Thyroid gland (tissue), 4 donors: ENCODE measurements around the gene CEP72. TPM values are rescaled to one million over a fixed set of nuclear protein-coding genes. Genes with fewer than 3 reads are reported as not detected.

Experiments
- DNase-seq, 2 donors: peaks; one replicate each; pipeline ENCODE4 v3.0.0-alpha.2; 2019
- H3K27ac ChIP-seq, 3 donors: fragments of 200-600 bp; sonication (generic); 1 replicate in 2 of 3; 2 replicates in 1 of 3; pipeline ENCODE4 v1.5.1; 2016 to 2019; ENCODE audit warnings: mild to moderate bottlenecking in 1 of 3, moderate library complexity in 1 of 3
- H3K27me3 ChIP-seq: fragments of 200-600 bp; sonication (generic); one replicate; pipeline ENCODE4 v1.5.1; 2019
- H3K36me3 ChIP-seq, 2 donors: fragments of 200-600 bp; sonication (generic); one replicate each; pipeline ENCODE4 v1.5.1; 2016 to 2019
- H3K4me1 ChIP-seq, 2 donors: fragments of 200-600 bp; sonication (generic); one replicate each; pipeline ENCODE4 v1.5.1; 2017 to 2019
- H3K4me3 ChIP-seq, 3 donors: fragments of 200-600 bp; sonication (generic); replicated peaks in 1 of 3; 1 replicate in 2 of 3; 2 replicates in 1 of 3; pipeline ENCODE4 v1.5.1; 2016; ENCODE audit warnings: mild to moderate bottlenecking in 1 of 3
- H3K9me3 ChIP-seq: fragments of 200-600 bp; sonication (generic); one replicate; pipeline ENCODE4 v1.5.1; 2017
- POLR2A ChIP-seq, 2 donors: fragments of 450-650 bp; IDR thresholded peaks; one replicate each; pipeline ENCODE4 v1.6.1; 2017; ENCODE audit warnings: antibody characterized with exemption in 2 of 2, mild to moderate bottlenecking in 2 of 2, moderate library complexity in 1 of 2
- WGBS, 2 donors: methylation state at CpG; one replicate each; pipeline ENCODE4 v1.1.5; 2017; 5-methylcytosine and 5-hydroxymethylcytosine counted together
- intact Hi-C: fragments of 100-400 bp; cut with DNase I; formaldehyde crosslinking; loops from one replicate; pipeline ENCODE4 v1.15.1; 2023
- total RNA-seq, 4 donors: library from RNA; depleted of rRNA; stranded (reverse); fragments of >200 nt; gene quantifications; one replicate each; pipeline ENCODE4 v1.2.3, GENCODE V29; 2016
- TF ChIP-seq, protein P1 (sequence below), 6 experiments: fragments of 200-600 bp in 3 of 6; fragments of 450-650 bp in 3 of 6; sonication (generic) in 3 of 6; IDR thresholded peaks; one replicate each; pipeline ENCODE4 v1.5.1; 2016 to 2019; ENCODE audit warnings: antibody characterized with exemption in 6 of 6, mild to moderate bottlenecking in 2 of 6, inconsistent platforms in 1 of 6, moderate library complexity in 1 of 6

CEP72 gene
- total RNA-seq, 4 donors from 2014 or later, result 3.4 to 7.6 (median 4.6) TPM

- 95 to 96% methylated on average over 42 of the region's 42 CpGs for WGBS, 2 donors
Measured at GRCh38 chr5:637581-638450, 25.7 kb downstream of the CEP72 start.

GRCh38 chr5:638501-639252, 26.5 kb downstream of the CEP72 start:
- H3K9me3 ChIP-seq, result no peaks in the 10 kb centered on the region
- 92% methylated on average over 21 to 27 of the region's 29 CpGs for WGBS, 2 donors
- H3K4me1 ChIP-seq, result no peaks in the 10 kb centered on the region
- H3K27me3 ChIP-seq, result no peaks in the 10 kb centered on the region
- H3K4me3 ChIP-seq, result no peak overlapping the region
- TF ChIP-seq POLR2A (IDR thresholded peaks at IDR 0.05), result no peak
- TF ChIP-seq, protein P1, sequence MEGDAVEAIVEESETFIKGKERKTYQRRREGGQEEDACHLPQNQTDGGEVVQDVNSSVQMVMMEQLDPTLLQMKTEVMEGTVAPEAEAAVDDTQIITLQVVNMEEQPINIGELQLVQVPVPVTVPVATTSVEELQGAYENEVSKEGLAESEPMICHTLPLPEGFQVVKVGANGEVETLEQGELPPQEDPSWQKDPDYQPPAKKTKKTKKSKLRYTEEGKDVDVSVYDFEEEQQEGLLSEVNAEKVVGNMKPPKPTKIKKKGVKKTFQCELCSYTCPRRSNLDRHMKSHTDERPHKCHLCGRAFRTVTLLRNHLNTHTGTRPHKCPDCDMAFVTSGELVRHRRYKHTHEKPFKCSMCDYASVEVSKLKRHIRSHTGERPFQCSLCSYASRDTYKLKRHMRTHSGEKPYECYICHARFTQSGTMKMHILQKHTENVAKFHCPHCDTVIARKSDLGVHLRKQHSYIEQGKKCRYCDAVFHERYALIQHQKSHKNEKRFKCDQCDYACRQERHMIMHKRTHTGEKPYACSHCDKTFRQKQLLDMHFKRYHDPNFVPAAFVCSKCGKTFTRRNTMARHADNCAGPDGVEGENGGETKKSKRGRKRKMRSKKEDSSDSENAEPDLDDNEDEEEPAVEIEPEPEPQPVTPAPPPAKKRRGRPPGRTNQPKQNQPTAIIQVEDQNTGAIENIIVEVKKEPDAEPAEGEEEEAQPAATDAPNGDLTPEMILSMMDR (IDR thresholded peaks at IDR 0.05), result no peak
- intact Hi-C loops, result no loop called here
- no peak for DNase-seq
- peaks cover 12 to 17% of the 10 kb centered on the region in 2 donors for H3K36me3 ChIP-seq
- no peak overlapping the region for H3K27ac ChIP-seq

More at GRCh38 chr5:637581-638450, 25.7 kb downstream of the CEP72 start:
- no peak for DNase-seq
- intact Hi-C loops, result no loop called here
- Histone ChIP-seq H3K27ac (no peak overlapping the region), H3K4me1 (no peaks in the 10 kb centered on the region), H3K27me3 (no peaks in the 10 kb centered on the region), H3K4me3 (no peak overlapping the region), H3K9me3 (no peaks in the 10 kb centered on the region), H3K36me3 (peaks cover 12 to 17% of the 10 kb centered on the region in 2 donors)
- no peak for TF ChIP-seq POLR2A (IDR thresholded peaks at IDR 0.05)
- TF ChIP-seq, protein P1 (IDR thresholded peaks at IDR 0.05), result no peak

DNA sequence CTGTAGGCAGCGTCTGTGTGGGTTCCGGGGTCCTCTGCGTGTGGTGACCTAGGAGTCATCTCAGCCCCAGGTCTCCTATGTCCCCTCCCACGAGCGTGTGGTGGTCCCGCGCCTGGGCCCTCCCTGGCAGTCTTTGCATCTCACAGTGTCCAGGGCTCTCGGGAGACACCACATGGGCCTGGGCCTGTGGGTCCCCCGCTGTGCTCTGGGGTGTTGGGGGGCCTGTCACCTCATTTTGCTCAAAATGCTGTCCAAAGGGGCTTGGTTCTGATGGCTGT, 27.1 kb downstream of the CEP72 start:
- Histone ChIP-seq H3K9me3 (no peaks in the 10 kb centered on the region), H3K27ac (no peak overlapping the region), H3K4me3 (no peak overlapping the region), H3K27me3 (no peaks in the 10 kb centered on the region), H3K36me3 (peaks cover 12 to 17% of the 10 kb centered on the region in 2 donors), H3K4me1 (no peaks in the 10 kb centered on the region)
- intact Hi-C loops, result no loop called here
- TF ChIP-seq POLR2A (IDR thresholded peaks at IDR 0.05), result no peak
- TF ChIP-seq, protein P1 (IDR thresholded peaks at IDR 0.05), result no peak
- no peak for DNase-seq
- WGBS, 2 donors, result 100% methylated on average over 8 of the region's 9 CpGs; no CpG with 5 or more reads in 1 of the 2 donors

DNA sequence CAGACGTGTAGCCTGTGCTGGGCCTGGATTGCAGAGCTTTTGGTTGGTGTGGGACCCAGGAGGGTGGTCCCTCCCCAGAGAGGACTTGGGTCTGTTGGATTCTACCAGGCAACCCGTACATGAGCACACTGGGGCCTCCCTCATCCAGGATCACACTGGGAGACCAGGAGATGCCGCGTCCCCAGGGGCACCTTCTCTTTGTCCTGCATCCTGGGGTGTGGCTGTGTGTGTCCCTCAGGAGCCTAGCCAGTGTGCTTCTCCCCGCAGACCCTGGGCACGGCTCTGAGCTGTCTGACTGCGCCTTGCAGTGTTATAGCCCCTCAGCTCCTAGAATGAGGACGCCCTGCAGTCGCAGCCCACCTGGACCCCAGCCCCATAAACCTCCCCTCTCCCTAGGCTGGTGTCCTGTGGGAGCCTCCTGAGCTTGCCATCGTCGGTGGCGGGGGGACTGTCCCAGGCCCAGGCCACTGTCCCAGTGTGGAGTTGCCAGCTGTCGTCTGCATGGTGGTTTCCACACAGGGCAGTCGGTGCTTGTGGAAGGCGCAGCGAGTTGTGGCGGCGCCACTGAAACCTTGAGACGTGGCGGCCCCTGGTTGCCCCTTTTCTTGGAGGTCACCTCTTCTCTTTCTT, 27.6 kb downstream of the CEP72 start:
- WGBS, 2 donors, result 96 to 97% methylated on average over 7 to 14 of the region's 20 CpGs
- no peaks in the 10 kb centered on the region for H3K4me1 ChIP-seq
- peaks cover 12 to 17% of the 10 kb centered on the region in 2 donors for H3K36me3 ChIP-seq
- DNase-seq, result no peak
- H3K27ac ChIP-seq, result no peak overlapping the region
- TF ChIP-seq, protein P1 (IDR thresholded peaks at IDR 0.05), result no peak
- no peak for TF ChIP-seq POLR2A (IDR thresholded peaks at IDR 0.05)
- no peaks in the 10 kb centered on the region for H3K27me3 ChIP-seq
- H3K4me3 ChIP-seq, result no peak overlapping the region
- intact Hi-C loops, result no loop called here
- no peaks in the 10 kb centered on the region for H3K9me3 ChIP-seq
